Body of pancreas (tissue), 4 donors: ENCODE data around the gene TTC9C. TPM values are rescaled to one million over a fixed set of nuclear protein-coding genes. Genes with fewer than 3 reads are reported as not detected.
"Not testable (repeated sequence)": the region's sequence is repeated elsewhere in the genome, so short reads cannot be mapped to it uniquely, and the experiment has no call there.

ENCODE experiments used
- ATAC-seq: fragments of 150-250 bp; one replicate; pipeline ENCODE4 v1.9.1; 2016
- DNase-seq, 4 donors: peaks; one replicate each; pipeline ENCODE4 v3.0.0-alpha.2; 2019
- H3K27ac ChIP-seq, 4 donors: fragments of 200-600 bp; sonication (generic); 1 replicate in 3 of 4; 2 replicates in 1 of 4; pipeline versions ENCODE4 v1.5.1 to v1.6.1; 2016 to 2019; ENCODE audit warnings: mild to moderate bottlenecking in 1 of 4, mixed read lengths in 1 of 4, moderate library complexity in 1 of 4
- H3K27me3 ChIP-seq, 2 donors: fragments of 200-600 bp; sonication (generic); one replicate each; pipeline ENCODE4 v1.6.0; 2016; ENCODE audit warnings: mild to moderate bottlenecking in 1 of 2
- H3K36me3 ChIP-seq, 2 donors: fragments of 200-600 bp; sonication (generic); replicated peaks in 1 of 2; 2 replicates each; pipeline ENCODE4 v1.5.1; 2016; ENCODE audit warnings: low read depth in 2 of 2; ENCODE audit not compliant: insufficient read depth in 1 of 2
- H3K4me1 ChIP-seq: fragments of 200-600 bp; sonication (generic); one replicate; pipeline ENCODE4 v1.6.0; 2016
- H3K4me3 ChIP-seq, 2 donors: fragments of 200-600 bp; sonication (generic); 1 replicate in 1 of 2; 2 replicates in 1 of 2; pipeline ENCODE4 v1.5.1; 2016 to 2019
- H3K9me3 ChIP-seq, 3 donors: fragments of 200-600 bp; sonication (generic); 1 replicate in 2 of 3; 2 replicates in 1 of 3; pipeline ENCODE4 v1.5.1; 2016
- CTCF ChIP-seq, 7 experiments: fragments of 450-650 bp in 4 of 7; fragments of 200-600 bp in 3 of 7; sonication (generic) in 3 of 7; IDR thresholded peaks; one replicate each; pipeline ENCODE4 v1.5.1; 2016 to 2019; ENCODE audit warnings: antibody characterized with exemption in 7 of 7
- POLR2A ChIP-seq, 3 donors: fragments of 450-650 bp; IDR thresholded peaks; one replicate each; pipeline ENCODE4 v1.6.1; 2016; ENCODE audit warnings: antibody characterized with exemption in 3 of 3, mild to moderate bottlenecking in 2 of 3
- WGBS, 2 donors: methylation state at CpG; one replicate each; pipeline ENCODE4 v1.1.5; 2017; 5-methylcytosine and 5-hydroxymethylcytosine counted together
- intact Hi-C: fragments of 100-400 bp; cut with DNase I; formaldehyde crosslinking; loops from one replicate; pipeline ENCODE4 v1.15.1; 2023
- total RNA-seq, 2 donors: library from RNA; depleted of rRNA; stranded (reverse); fragments of >200 nt; gene quantifications; one replicate each; pipeline ENCODE4 v1.1.0, GENCODE V29; 2016

The TTC9C gene
- total RNA-seq, 2 donors from 2014 or later, result 12.5 to 18.5 TPM

- Histone ChIP-seq H3K4me3 (peak within 1 kb of the TSS; percentile 86 to 93), H3K27me3 (no peaks in the 10 kb centered on the region), H3K9me3 (no peaks in the 10 kb centered on the region), H3K4me1 (peaks cover 33% of the 10 kb centered on the region), H3K36me3 (peaks cover 0 to 13% of the 10 kb centered on the region in 2 donors), H3K27ac (peak within 1 kb of the TSS; percentile 90 to 99 (median 97))
- 0 to 1% methylated on average over 15 to 69 of the region's 72 CpGs for WGBS, 2 donors
- ATAC-seq, result peak; percentile 89
- DNase-seq, result peak; percentile 99
- intact Hi-C loops, result no loop called here
- TF ChIP-seq CTCF (IDR thresholded peaks at IDR 0.05), result peak in 2 of 7 experiments; percentile 6 to 9
- peak; percentile 87 to 96 (median 91) for TF ChIP-seq POLR2A (IDR thresholded peaks at IDR 0.05)
These were observed 968 bp upstream of the TTC9C start, which contains the start of gene HNRNPUL2 for GRCh38 chr11:62727165-62727871. Gene HNRNPUL2 (minus strand): TSS chr11:62727457. CDS start chr11:62727156, 301 bp downstream.

DNA sequence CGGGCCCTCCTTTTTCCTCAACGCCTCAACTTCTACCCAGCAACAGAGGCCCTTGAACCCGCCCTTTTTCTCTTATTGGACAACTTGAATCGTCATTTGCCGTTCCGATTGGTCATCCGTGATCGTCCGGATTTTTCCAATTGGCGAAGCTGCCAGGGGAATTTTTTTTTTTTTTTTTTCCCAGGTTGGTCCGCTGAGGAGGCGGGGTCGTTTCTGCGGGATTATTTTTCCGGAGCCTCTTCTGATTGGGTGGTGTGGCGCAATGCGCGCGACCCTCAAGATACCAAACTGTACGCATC, 465 bp upstream of the TTC9C start:
- Histone ChIP-seq H3K9me3 (no peaks in the 10 kb centered on the region), H3K27ac (peak overlapping the region; percentile 90 to 99 (median 97)), H3K36me3 (peaks cover 0 to 8% of the 10 kb centered on the region in 2 donors), H3K4me1 (peaks cover 33% of the 10 kb centered on the region), H3K4me3 (peak overlapping the region; percentile 35 to 69), H3K27me3 (no peaks in the 10 kb centered on the region)
- ATAC-seq, result peak; percentile 80
- intact Hi-C loops, result no loop called here
- 0% methylated on average over 20 of the region's 20 CpGs for WGBS, 2 donors
- peak; percentile 86 to 96 (median 89) for DNase-seq
- TF ChIP-seq CTCF (IDR thresholded peaks at IDR 0.05), result no peak
- no peak for TF ChIP-seq POLR2A (IDR thresholded peaks at IDR 0.05)

GRCh38 chr11:62730076-62730475, 1.8 kb downstream of the TTC9C start:
- H3K4me1 ChIP-seq, result peaks cover 20% of the 10 kb centered on the region
- 83 to 84% methylated on average over 14 of the region's 14 CpGs for WGBS, 2 donors

DNA sequence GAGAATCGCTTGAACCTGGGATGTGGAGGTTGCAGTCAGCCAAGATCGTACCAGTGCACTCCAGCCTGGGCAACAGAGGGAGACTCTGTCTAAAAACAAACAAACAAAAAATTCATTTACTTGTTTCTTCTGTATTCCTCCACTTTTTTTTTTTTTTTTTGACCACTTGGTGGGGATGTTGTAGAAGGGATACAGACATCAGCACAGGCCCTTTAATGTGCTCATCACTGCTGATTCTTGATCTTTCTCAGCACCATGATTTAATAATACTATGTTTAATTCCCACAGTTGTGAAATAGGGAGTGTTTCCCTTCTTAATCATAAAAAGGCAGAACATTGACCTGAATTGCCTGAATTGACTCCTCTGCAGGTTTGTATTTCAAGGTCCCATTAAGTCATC, 4.5 kb downstream of the TTC9C start:
- DNase-seq (no peak), ATAC-seq (no peak)
- Histone ChIP-seq H3K4me3 (no peak overlapping the region), H3K36me3 (peaks cover 0 to 12% of the 10 kb centered on the region in 2 donors), H3K4me1 (peaks cover 18% of the 10 kb centered on the region), H3K27ac (no peak overlapping the region), H3K27me3 (no peaks in the 10 kb centered on the region), H3K9me3 (no peaks in the 10 kb centered on the region)
- TF ChIP-seq POLR2A (IDR thresholded peaks at IDR 0.05), result no peak
- no peak for TF ChIP-seq CTCF (IDR thresholded peaks at IDR 0.05)
- intact Hi-C loops, result no loop called here
- 76 to 81% methylated on average over 2 of the region's 2 CpGs for WGBS, 2 donors

More at GRCh38 chr11:62730076-62730475, 1.8 kb downstream of the TTC9C start:
- H3K36me3 ChIP-seq, H3K27me3 ChIP-seq, ATAC-seq, H3K9me3 ChIP-seq, H3K4me3 ChIP-seq, DNase-seq, intact Hi-C loops, H3K27ac ChIP-seq: not testable (repeated sequence)

- TF ChIP-seq CTCF (IDR thresholded peaks at IDR 0.05), result no peak
- H3K4me1 ChIP-seq, result no peaks in the 10 kb centered on the region
- no peaks in the 10 kb centered on the region for H3K27me3 ChIP-seq
- H3K4me3 ChIP-seq, result no peak overlapping the region
- H3K9me3 ChIP-seq, result no peaks in the 10 kb centered on the region
- H3K27ac ChIP-seq, result no peak overlapping the region
- DNase-seq, result no peak
- H3K36me3 ChIP-seq, result peaks cover 5 to 22% of the 10 kb centered on the region in 2 donors
- intact Hi-C loops, result no loop called here
- no peak for ATAC-seq
These were observed 8.9 kb downstream of the TTC9C start for GRCh38 chr11:62737196-62737595.
